ENCODE data around the gene PMM2. TPM values are rescaled to one million over a fixed set of nuclear protein-coding genes. Genes with fewer than 3 reads are reported as not detected.
"Not testable (repeated sequence)": the region's sequence is repeated elsewhere in the genome, so short reads cannot be mapped to it uniquely, and the experiment has no call there.

Gene PMM2
- polyA plus RNA-seq, 1 donor (not counting 4 experiments of a cell fraction or from before 2014, with no cell fraction given): 38.6 TPM

GRCh38 chr16:8843296-8843695, 45.7 kb downstream of the PMM2 start:
- H3K27ac ChIP-seq (ENCODE audit: control insufficient read depth, insufficient read depth, low read length); H2AFZ ChIP-seq (ENCODE audit: control insufficient read depth, low read length); dilution Hi-C loops (cut with MboI; ENCODE audit: extremely low pct_ligation_motif_present, low sequenced_read_pairs); H3K4me2 ChIP-seq (ENCODE audit: control insufficient read depth, extremely low read depth, insufficient read depth, low read depth, low read length); H3K9me1 ChIP-seq (ENCODE audit: control insufficient read depth, extremely low read depth, insufficient read depth, low read length); FAIRE-seq; H3K4me1 ChIP-seq (ENCODE audit: control insufficient read depth, extremely low read depth, insufficient read depth, low read length); H3K27me3 ChIP-seq (ENCODE audit: control insufficient read depth, extremely low read depth, insufficient read depth, low read length); H4K20me1 ChIP-seq (ENCODE audit: control insufficient read depth, extremely low read depth, insufficient read depth, low read length); H3K4me3 ChIP-seq (ENCODE audit: control insufficient read depth in 2 of 3, extremely low read depth in 1 of 3, insufficient read depth in 2 of 3, low read depth in 1 of 3, low read length in 3 of 3); H3K9ac ChIP-seq (ENCODE audit: control insufficient read depth, extremely low read depth, insufficient read depth, low read length); H3K9me3 ChIP-seq (ENCODE audit: control insufficient read depth, low read depth, low read length); DNase-seq (ENCODE audit: low read depth, low spot score): not testable (repeated sequence)
- H3K36me3 ChIP-seq (ENCODE audit: control insufficient read depth in 2 of 2, extremely low read depth in 1 of 2, insufficient read depth in 2 of 2, low read length in 2 of 2): peaks cover 11 to 17% of the 10 kb centered on the region in 2 experiments
- H3K79me2 ChIP-seq (ENCODE audit: control insufficient read depth, insufficient read depth, low read length): peaks cover 22% of the 10 kb centered on the region

- Histone ChIP-seq H3K27ac (ENCODE audit: control insufficient read depth, insufficient read depth, low read length) (no peak overlapping the region), H3K79me2 (ENCODE audit: control insufficient read depth, insufficient read depth, low read length) (peaks cover 14% of the 10 kb centered on the region), H3K4me1 (ENCODE audit: control insufficient read depth, extremely low read depth, insufficient read depth, low read length) (peaks cover 28% of the 10 kb centered on the region), H2AFZ (ENCODE audit: control insufficient read depth, low read length) (no peak overlapping the region), H3K36me3 (ENCODE audit: control insufficient read depth in 2 of 2, extremely low read depth in 1 of 2, insufficient read depth in 2 of 2, low read length in 2 of 2) (peaks cover 13 to 33% of the 10 kb centered on the region in 2 experiments), H3K9ac (ENCODE audit: control insufficient read depth, extremely low read depth, insufficient read depth, low read length) (no peak overlapping the region), H3K9me3 (ENCODE audit: control insufficient read depth, low read depth, low read length) (no peaks in the 10 kb centered on the region), H3K9me1 (ENCODE audit: control insufficient read depth, extremely low read depth, insufficient read depth, low read length) (peaks cover 2% of the 10 kb centered on the region), H4K20me1 (ENCODE audit: control insufficient read depth, extremely low read depth, insufficient read depth, low read length) (peaks cover 3% of the 10 kb centered on the region), H3K4me3 (ENCODE audit: control insufficient read depth in 2 of 3, extremely low read depth in 1 of 3, insufficient read depth in 2 of 3, low read depth in 1 of 3, low read length in 3 of 3) (no peak overlapping the region), H3K27me3 (ENCODE audit: control insufficient read depth, extremely low read depth, insufficient read depth, low read length) (no peaks in the 10 kb centered on the region), H3K4me2 (ENCODE audit: control insufficient read depth, extremely low read depth, insufficient read depth, low read depth, low read length) (no peak overlapping the region)
- FAIRE-seq: no peak
- dilution Hi-C loops (cut with MboI; ENCODE audit: extremely low pct_ligation_motif_present, low sequenced_read_pairs): no loop called here
- DNase-seq (ENCODE audit: low read depth, low spot score): no peak
- TF ChIP-seq CTCF (optimal IDR thresholded peaks at IDR 0.05 in 1 of 3, IDR thresholded peaks at IDR 0.05 in 1 of 3, conservative IDR thresholded peaks at IDR 0.05 in 1 of 3; ENCODE audit: extremely low read depth in 1 of 3, insufficient read depth in 2 of 3, low read length in 3 of 3) (no peak), EZH2 (IDR thresholded peaks at IDR 0.05; ENCODE audit: low read length) (no peak)
Observed at GRCh38 chr16:8845699-8846298, 48.2 kb downstream of the PMM2 start.

All from keratinocyte (primary cell).